T-helper 2 cell treated with Interferon-gamma antibody and Interleukin-4, amounts not matched to agents 5 μg/mL and 100 μg/mL, for 36 hours (primary cell): Measurements from ENCODE around the gene GPR137B.

ENCODE experiments used
- DNase-seq: peaks from one replicate; pipeline ENCODE4 v3.0.0; 2021; ENCODE audit warnings: low spot score
- H3K27ac Mint-ChIP-seq: one replicate; pipeline ENCODE4 v1.8.0; 2021; ENCODE audit warnings: mild to moderate bottlenecking, mixed read lengths
- H3K27me3 Mint-ChIP-seq: one replicate; pipeline ENCODE4 v1.8.0; 2021; ENCODE audit warnings: low read depth, mixed read lengths
- H3K36me3 Mint-ChIP-seq: one replicate; pipeline ENCODE4 v1.8.0; 2021; ENCODE audit warnings: low read depth, mixed read lengths
- H3K4me1 Mint-ChIP-seq: one replicate; pipeline ENCODE4 v1.8.0; 2021; ENCODE audit warnings: low read depth, mixed read lengths
- H3K4me3 Mint-ChIP-seq: one replicate; pipeline ENCODE4 v1.8.0; 2022; ENCODE audit warnings: mild to moderate bottlenecking, moderate library complexity, mixed read lengths
- H3K9me3 Mint-ChIP-seq: one replicate; pipeline ENCODE4 v1.8.0; 2021; ENCODE audit warnings: mixed read lengths

Gene GPR137B

DNA sequence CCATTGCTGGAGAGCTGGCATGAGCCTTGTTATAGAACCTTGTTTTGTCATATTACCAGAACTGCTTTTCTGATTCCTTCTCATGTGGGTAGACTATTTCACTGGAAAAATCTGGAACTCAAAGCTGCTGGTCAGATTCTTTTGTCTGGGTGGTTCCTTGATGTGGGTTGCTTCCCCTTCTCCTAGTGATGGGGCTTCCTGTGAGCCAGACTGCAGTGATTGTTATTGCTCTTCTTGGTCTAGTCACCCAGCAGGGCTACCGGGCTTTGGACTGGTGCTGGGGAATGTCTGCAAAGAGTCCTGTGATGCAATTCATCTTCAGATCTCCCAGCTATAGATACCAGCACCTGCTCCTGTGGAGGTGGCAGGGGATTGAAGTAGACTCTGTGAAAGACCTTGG lies 59.4 kb downstream of the GPR137B start:
- no peak for DNase-seq

DNA sequence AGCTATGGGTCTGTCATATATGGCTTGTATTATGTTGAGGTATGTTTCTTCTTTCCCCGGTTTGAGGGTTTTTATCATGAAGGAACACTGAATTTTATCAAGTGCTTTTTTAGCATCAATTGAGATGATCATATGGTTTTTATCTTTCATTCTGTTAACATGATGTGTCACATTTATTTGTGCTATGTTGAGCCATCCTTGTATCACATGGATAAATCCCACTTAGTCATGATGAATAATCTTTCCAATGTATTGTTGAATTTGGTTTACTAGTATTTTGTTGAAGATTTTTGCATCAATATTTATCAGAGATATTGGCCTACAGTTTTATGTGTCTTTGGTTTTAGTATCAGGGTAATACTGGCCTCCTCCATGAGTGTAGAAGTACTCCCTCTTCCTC lies 61.7 kb downstream of the GPR137B start:
- peaks cover 19% of the 10 kb centered on the region for H3K36me3 Mint-ChIP-seq
- no peak for DNase-seq
- H3K4me3 Mint-ChIP-seq: no peak overlapping the region
- H3K27ac Mint-ChIP-seq: no peak overlapping the region
- H3K9me3 Mint-ChIP-seq: peaks cover 31% of the 10 kb centered on the region
- no peaks in the 10 kb centered on the region for H3K4me1 Mint-ChIP-seq
- H3K27me3 Mint-ChIP-seq: no peaks in the 10 kb centered on the region

More for the DNA sequence above, 59.4 kb downstream of the GPR137B start:
- Mint-ChIP-seq H3K4me3 (no peak overlapping the region), H3K36me3 (peaks cover 24% of the 10 kb centered on the region), H3K27ac (no peak overlapping the region), H3K4me1 (no peaks in the 10 kb centered on the region), H3K27me3 (no peaks in the 10 kb centered on the region), H3K9me3 (peaks cover 37% of the 10 kb centered on the region)

DNA sequence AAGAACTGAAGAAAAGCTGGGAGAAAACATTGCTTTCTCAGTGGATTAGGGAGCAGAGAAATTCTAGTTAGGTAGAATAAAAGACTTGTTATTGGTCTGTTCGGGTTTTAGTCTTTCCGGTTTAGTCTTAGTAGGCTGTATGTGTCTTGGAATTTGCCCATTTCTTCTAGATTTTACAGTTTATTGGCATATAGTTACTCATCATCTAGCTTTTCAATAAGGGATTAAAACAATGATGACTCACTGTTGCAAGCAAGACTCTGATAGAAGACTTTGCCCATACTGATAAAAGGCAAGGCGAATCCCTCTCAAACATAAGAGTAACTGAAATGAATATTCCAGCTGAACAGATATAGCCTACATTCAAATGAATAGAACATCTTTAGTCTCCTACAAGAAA lies 62.3 kb downstream of the GPR137B start:
- H3K36me3 Mint-ChIP-seq: peaks cover 19% of the 10 kb centered on the region
- no peaks in the 10 kb centered on the region for H3K4me1 Mint-ChIP-seq
- no peak overlapping the region for H3K27ac Mint-ChIP-seq
- H3K27me3 Mint-ChIP-seq: no peaks in the 10 kb centered on the region
- DNase-seq: no peak
- no peak overlapping the region for H3K4me3 Mint-ChIP-seq
- peaks cover 27% of the 10 kb centered on the region for H3K9me3 Mint-ChIP-seq

DNA sequence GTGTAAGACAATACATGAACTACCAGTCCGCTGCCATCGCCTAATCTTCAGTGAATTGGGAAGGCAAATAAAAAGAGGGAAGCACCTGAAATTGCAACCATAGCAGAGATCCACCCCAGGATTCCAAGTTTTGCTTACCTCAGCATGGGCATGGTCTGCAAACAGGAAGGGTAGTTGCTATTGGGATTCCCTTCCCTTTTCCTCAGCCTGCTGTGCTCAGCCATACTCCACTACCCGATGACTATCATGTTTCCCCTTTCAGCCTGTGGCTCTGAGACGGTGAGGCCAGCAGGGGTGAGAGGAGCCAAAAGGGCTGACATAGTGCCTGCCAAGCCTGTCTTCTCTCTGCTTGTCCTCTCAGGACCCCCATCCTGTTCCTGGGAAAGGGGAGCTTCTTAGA lies 64.2 kb downstream of the GPR137B start:
- no peak for DNase-seq
- no peak overlapping the region for H3K4me3 Mint-ChIP-seq
- H3K27ac Mint-ChIP-seq: no peak overlapping the region
- H3K27me3 Mint-ChIP-seq: no peaks in the 10 kb centered on the region
- H3K4me1 Mint-ChIP-seq: no peaks in the 10 kb centered on the region
- peaks cover 15% of the 10 kb centered on the region for H3K36me3 Mint-ChIP-seq
- H3K9me3 Mint-ChIP-seq: peaks cover 12% of the 10 kb centered on the region

DNA sequence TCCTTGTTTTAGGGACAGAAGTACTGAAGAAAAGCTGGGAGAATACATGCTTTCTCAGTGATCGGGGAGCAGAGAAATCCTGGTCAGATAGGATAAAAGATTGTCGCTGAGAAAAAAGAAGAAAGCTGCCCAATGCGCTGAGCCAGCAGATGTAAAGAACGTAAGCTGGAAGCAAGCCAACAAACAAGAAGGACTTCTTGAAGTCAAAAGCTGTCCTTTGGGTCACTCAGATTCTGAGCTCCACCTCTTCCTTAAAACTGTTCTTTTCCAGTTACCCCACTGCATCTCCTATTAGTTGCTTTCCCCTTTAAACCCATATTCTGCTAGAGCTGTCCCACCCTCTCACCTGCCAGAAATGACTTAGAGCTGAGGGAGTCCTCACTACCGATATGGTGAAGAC lies 64.8 kb downstream of the GPR137B start:
- Mint-ChIP-seq H3K36me3 (peaks cover 11% of the 10 kb centered on the region), H3K4me3 (no peak overlapping the region), H3K27ac (no peak overlapping the region), H3K4me1 (no peaks in the 10 kb centered on the region), H3K27me3 (no peaks in the 10 kb centered on the region), H3K9me3 (peaks cover 7% of the 10 kb centered on the region)
- DNase-seq: no peak

DNA sequence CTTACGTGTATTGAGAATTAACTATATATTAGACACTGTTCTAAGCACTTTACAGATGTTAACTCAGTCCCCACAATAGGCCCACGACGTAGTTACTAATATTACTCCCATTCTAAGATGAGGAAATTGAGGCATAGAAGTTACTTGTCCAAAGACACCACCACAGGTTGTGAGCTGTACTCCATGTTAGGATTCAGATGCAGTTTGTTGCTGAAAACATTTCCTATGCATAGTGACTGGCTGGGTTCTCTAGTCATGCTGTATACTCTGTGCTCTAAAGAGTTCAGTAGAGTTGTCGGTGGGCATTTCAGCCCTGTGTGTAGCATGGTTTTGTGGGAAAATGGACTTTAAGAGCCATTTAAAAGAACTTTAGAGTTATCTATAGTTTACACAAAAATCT lies 65.2 kb downstream of the GPR137B start:
- Mint-ChIP-seq H3K36me3 (peaks cover 8% of the 10 kb centered on the region), H3K4me1 (no peaks in the 10 kb centered on the region), H3K27me3 (no peaks in the 10 kb centered on the region), H3K4me3 (no peak overlapping the region), H3K9me3 (peaks cover 5% of the 10 kb centered on the region), H3K27ac (no peak overlapping the region)
- no peak for DNase-seq

DNA sequence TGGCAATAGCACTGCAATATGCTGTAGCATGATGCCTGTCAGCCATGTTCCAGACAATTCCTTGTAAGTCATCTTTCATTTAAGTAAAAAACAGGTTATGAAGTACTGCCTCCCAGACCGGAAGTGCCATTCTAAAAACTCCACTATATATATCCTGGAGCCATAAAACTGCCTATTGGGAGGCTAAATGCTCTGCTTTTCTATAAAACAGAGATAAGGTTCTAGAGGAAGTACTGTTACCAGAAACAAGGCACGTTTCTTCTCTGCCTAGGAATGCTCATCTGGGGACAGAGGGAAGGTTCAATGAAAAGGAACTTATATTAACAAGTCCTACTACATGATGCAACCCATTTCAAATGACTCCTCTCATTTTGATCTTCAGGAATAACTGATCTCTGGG lies 66.8 kb downstream of the GPR137B start:
- no peak overlapping the region for H3K27ac Mint-ChIP-seq
- peaks cover 4% of the 10 kb centered on the region for H3K36me3 Mint-ChIP-seq
- DNase-seq: no peak
- no peaks in the 10 kb centered on the region for H3K4me1 Mint-ChIP-seq
- H3K4me3 Mint-ChIP-seq: no peak overlapping the region
- no peaks in the 10 kb centered on the region for H3K9me3 Mint-ChIP-seq
- H3K27me3 Mint-ChIP-seq: no peaks in the 10 kb centered on the region

DNA sequence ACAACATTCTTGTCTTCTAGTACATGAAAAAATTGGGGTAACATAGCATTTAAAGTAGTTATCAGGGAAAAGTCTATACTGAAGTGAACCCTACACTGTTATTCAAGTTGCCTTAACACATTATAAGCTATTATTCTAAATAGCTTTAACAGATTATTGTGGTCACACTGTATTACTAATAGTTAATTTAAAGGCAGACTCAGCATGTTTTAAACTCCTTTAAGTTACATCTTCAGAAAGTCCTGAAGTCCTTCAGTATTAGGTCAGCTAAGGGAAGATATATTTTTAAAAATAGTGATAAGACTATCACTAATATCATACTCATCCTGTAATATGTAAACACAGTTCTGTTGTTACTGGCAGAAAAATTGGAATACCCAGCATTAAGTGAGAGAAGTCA lies 67.4 kb downstream of the GPR137B start:
- H3K36me3 Mint-ChIP-seq: peaks cover 4% of the 10 kb centered on the region
- H3K27ac Mint-ChIP-seq: no peak overlapping the region
- no peak overlapping the region for H3K4me3 Mint-ChIP-seq
- no peaks in the 10 kb centered on the region for H3K9me3 Mint-ChIP-seq
- no peak for DNase-seq
- no peaks in the 10 kb centered on the region for H3K4me1 Mint-ChIP-seq
- H3K27me3 Mint-ChIP-seq: no peaks in the 10 kb centered on the region

DNA sequence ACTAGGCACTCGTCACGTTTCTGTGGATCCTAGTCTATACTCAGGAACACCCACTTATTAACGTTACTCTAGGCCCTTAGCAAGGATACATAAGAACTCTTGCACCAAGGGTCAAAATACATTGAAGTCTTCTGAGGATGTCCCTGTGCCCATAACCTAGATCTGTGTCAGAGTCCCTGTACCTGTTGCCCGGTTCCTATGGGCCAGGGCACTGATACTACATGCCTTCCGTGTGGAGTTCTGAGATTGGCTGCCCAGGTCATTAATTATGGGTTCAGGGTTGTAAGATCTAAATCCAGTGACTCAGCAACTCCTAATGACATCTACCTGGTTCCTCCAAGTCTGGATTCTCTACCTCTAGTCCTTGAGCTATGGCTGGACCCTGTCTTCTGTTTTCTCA lies 69.5 kb downstream of the GPR137B start:
- H3K9me3 Mint-ChIP-seq: no peaks in the 10 kb centered on the region
- H3K4me3 Mint-ChIP-seq: no peak overlapping the region
- DNase-seq: no peak
- H3K27ac Mint-ChIP-seq: no peak overlapping the region
- H3K27me3 Mint-ChIP-seq: no peaks in the 10 kb centered on the region
- no peaks in the 10 kb centered on the region for H3K4me1 Mint-ChIP-seq
- peaks cover 2% of the 10 kb centered on the region for H3K36me3 Mint-ChIP-seq

DNA sequence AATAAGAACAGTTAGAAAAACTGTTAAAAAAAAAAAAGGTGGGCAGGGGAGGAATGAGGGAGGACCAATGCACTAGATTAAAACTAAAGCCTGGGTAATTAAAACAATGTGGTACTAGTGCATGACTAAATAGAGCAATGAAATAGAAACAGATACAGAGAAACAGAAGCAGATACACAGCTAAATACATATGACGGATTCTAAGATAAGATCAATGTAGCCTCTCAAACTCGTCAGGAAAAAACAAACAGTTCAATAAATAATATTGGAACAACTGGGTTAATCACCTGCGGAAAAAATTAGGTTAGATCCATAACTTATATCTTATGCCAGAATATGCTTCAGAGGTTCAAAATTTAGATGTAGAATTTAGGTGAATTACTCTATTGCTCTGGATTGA lies 71.2 kb downstream of the GPR137B start:
- Mint-ChIP-seq H3K27ac (no peak overlapping the region), H3K4me1 (no peaks in the 10 kb centered on the region), H3K27me3 (no peaks in the 10 kb centered on the region), H3K9me3 (no peaks in the 10 kb centered on the region), H3K36me3 (peaks cover 2% of the 10 kb centered on the region), H3K4me3 (no peak overlapping the region)
- no peak for DNase-seq

DNA sequence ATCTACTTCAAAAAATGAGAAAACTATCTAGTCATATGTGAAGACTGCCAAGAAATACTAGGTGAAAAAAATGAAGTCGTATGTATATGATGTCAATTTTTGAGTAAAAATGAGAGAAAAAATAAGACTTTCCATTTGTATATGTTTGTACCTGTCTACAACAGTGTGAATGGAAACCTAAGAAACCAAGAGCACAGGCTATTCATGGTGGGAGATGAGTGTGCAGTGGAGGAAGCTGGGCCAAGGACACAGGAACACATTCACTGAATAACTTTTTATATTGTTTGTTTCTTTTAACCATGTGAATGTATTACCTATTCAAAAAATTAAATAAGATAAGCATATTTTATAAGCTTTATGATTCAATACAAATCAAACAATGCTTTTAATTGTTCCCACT lies 72.4 kb downstream of the GPR137B start:
- no peak overlapping the region for H3K4me3 Mint-ChIP-seq
- DNase-seq: no peak
- peaks cover 2% of the 10 kb centered on the region for H3K36me3 Mint-ChIP-seq
- H3K4me1 Mint-ChIP-seq: no peaks in the 10 kb centered on the region
- H3K27me3 Mint-ChIP-seq: no peaks in the 10 kb centered on the region
- H3K27ac Mint-ChIP-seq: no peak overlapping the region
- no peaks in the 10 kb centered on the region for H3K9me3 Mint-ChIP-seq

DNA sequence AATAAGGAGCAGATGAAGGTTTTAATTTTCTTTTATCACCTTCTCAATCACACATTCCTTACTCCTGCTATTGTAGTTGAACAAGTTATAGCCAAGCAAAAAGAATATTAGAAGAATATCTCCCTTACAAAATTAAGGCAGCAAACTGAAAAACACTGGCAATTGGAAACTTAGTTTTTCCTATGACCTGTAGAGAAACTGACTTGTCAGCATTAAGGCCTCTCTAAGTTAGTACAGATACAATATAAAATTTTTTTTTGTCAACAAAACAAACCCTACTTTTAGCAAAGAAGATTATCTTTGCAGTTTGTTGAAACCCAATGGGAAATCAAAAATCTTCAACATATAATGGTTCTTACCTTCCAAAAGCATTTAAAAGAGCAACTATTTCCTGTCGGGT lies 78.1 kb downstream of the GPR137B start:
- no peaks in the 10 kb centered on the region for H3K4me1 Mint-ChIP-seq
- no peaks in the 10 kb centered on the region for H3K36me3 Mint-ChIP-seq
- H3K4me3 Mint-ChIP-seq: no peak overlapping the region
- no peak for DNase-seq
- no peaks in the 10 kb centered on the region for H3K9me3 Mint-ChIP-seq
- no peaks in the 10 kb centered on the region for H3K27me3 Mint-ChIP-seq
- no peak overlapping the region for H3K27ac Mint-ChIP-seq

DNA sequence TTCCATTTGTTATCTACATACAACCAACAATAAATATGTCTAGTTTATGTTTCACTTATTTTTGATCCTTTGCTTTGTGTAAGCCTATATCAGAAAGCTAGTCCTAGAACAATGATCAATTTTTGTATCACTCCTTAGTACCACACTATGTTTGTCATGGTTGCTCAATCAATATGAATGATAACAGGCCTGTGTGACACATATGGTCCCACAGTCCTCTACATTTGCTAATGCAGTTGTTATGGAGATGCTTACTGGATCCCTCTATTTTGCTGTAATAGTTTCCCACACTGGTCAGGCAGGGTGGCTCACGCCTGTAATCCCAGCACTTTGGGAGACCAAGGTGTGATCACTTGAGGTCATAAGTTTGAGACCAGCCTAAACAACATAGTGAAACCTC lies 80.3 kb downstream of the GPR137B start:
- no peaks in the 10 kb centered on the region for H3K36me3 Mint-ChIP-seq
- no peaks in the 10 kb centered on the region for H3K4me1 Mint-ChIP-seq
- H3K4me3 Mint-ChIP-seq: no peak overlapping the region
- DNase-seq: no peak
- no peaks in the 10 kb centered on the region for H3K27me3 Mint-ChIP-seq
- H3K9me3 Mint-ChIP-seq: no peaks in the 10 kb centered on the region
- H3K27ac Mint-ChIP-seq: no peak overlapping the region

DNA sequence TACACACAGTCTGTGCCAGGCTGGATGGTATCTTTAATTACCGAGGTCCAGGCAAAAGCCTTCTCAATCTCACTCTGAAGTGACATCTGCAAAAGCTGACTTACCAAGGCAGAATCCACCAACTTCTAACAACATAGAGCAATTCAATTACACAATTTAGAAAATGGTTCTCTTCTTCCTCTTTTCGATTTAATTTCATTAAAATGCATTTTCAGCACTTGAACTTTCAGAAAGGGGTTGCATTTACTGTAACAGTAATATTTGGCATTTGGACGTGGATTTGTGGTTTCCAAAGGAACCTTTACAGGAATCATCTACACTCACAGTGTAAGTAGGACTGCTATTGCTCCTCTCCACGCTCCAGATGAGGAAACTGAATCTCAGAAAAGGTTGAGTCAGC lies 86.1 kb downstream of the GPR137B start:
- no peaks in the 10 kb centered on the region for H3K9me3 Mint-ChIP-seq
- DNase-seq: no peak
- H3K4me3 Mint-ChIP-seq: no peak overlapping the region
- no peaks in the 10 kb centered on the region for H3K4me1 Mint-ChIP-seq
- no peaks in the 10 kb centered on the region for H3K27me3 Mint-ChIP-seq
- H3K27ac Mint-ChIP-seq: no peak overlapping the region
- H3K36me3 Mint-ChIP-seq: no peaks in the 10 kb centered on the region

DNA sequence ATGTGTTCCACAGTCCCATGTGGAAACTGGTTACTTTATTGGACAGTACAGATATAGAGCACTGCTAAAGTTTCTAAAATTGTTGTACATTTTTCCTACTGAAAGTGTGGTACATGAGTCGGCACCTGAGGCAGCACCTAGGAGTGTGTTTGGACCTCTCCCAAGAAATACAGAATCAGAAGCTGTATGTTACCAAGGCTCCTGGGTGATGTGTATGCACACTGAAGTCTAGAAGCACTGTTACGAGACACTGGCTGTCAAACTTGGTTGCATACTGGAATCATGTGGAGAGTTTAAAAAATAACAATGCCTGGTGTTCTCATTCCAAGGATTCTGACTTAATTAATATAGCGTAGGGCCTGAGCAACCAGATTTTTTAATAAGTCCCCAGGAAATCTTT lies 92.8 kb downstream of the GPR137B start:
- H3K27ac Mint-ChIP-seq: no peak overlapping the region
- no peaks in the 10 kb centered on the region for H3K9me3 Mint-ChIP-seq
- H3K4me3 Mint-ChIP-seq: no peak overlapping the region
- H3K4me1 Mint-ChIP-seq: no peaks in the 10 kb centered on the region
- DNase-seq: no peak
- H3K27me3 Mint-ChIP-seq: no peaks in the 10 kb centered on the region
- no peaks in the 10 kb centered on the region for H3K36me3 Mint-ChIP-seq
